B cell (primary cell): ENCODE measurements around the gene FIBCD1.

Experiments
- EZH2 ChIP-seq: IDR thresholded peaks from 2 replicates; pipeline ENCODE4 v1.6.1; 2012; ENCODE audit warnings: borderline replicate concordance, low read depth, mild to moderate bottlenecking, moderate library complexity, low read length; ENCODE audit not compliant: insufficient read depth, poor library complexity, severe bottlenecking
- TF ChIP-seq, protein P1 (sequence below): fragments of 200-600 bp; IDR thresholded peaks from one replicate; pipeline ENCODE4 v1.8.0; 2022; ENCODE audit warnings: antibody characterized with exemption, mild to moderate bottlenecking

- TF ChIP-seq, protein P1, sequence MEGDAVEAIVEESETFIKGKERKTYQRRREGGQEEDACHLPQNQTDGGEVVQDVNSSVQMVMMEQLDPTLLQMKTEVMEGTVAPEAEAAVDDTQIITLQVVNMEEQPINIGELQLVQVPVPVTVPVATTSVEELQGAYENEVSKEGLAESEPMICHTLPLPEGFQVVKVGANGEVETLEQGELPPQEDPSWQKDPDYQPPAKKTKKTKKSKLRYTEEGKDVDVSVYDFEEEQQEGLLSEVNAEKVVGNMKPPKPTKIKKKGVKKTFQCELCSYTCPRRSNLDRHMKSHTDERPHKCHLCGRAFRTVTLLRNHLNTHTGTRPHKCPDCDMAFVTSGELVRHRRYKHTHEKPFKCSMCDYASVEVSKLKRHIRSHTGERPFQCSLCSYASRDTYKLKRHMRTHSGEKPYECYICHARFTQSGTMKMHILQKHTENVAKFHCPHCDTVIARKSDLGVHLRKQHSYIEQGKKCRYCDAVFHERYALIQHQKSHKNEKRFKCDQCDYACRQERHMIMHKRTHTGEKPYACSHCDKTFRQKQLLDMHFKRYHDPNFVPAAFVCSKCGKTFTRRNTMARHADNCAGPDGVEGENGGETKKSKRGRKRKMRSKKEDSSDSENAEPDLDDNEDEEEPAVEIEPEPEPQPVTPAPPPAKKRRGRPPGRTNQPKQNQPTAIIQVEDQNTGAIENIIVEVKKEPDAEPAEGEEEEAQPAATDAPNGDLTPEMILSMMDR = no peak
- TF ChIP-seq EZH2 = no peak
Measured at GRCh38 chr9:130893341-130894101, 45.5 kb downstream of the FIBCD1 start.
